Vagina (tissue), 2 donors: ENCODE measurements around the gene B4GALT1. TPM values are rescaled to one million over a fixed set of nuclear protein-coding genes. Genes with fewer than 3 reads are reported as not detected.

Experiments used
- DNase-seq, 2 donors: peaks; one replicate each; pipeline ENCODE4 v3.0.0-alpha.2; 2017; ENCODE audit errors: extremely low spot score in 2 of 2
- H3K27ac ChIP-seq: fragments of 200-600 bp; sonication (generic); one replicate; pipeline ENCODE4 v1.5.1; 2019
- H3K27me3 ChIP-seq: fragments of 200-600 bp; sonication (generic); one replicate; pipeline ENCODE4 v1.5.1; 2019
- H3K36me3 ChIP-seq, 2 donors: fragments of 200-600 bp; sonication (generic); one replicate each; pipeline ENCODE4 v1.5.1; 2017 to 2019
- H3K4me1 ChIP-seq: fragments of 200-600 bp; sonication (generic); one replicate; pipeline ENCODE4 v1.5.1; 2019
- H3K4me3 ChIP-seq, 2 donors: fragments of 200-600 bp; sonication (generic); 1 replicate in 1 of 2; 2 replicates in 1 of 2; pipeline ENCODE4 v1.5.1; 2016 to 2019
- H3K9me3 ChIP-seq: fragments of 200-600 bp; sonication (generic); one replicate; pipeline ENCODE4 v1.5.1; 2019
- POLR2A ChIP-seq, 2 donors: fragments of 450-650 bp; IDR thresholded peaks; one replicate each; pipeline ENCODE4 v1.6.1; 2017; ENCODE audit warnings: antibody characterized with exemption in 2 of 2, mild to moderate bottlenecking in 2 of 2, moderate library complexity in 2 of 2
- POLR2AphosphoS5 ChIP-seq, 2 donors: sonication (generic); formaldehyde crosslinking; IDR thresholded peaks; one replicate each; pipeline ENCODE4 v1.9.0; 2017; ENCODE audit warnings: antibody characterized with exemption in 2 of 2, mild to moderate bottlenecking in 2 of 2, low read depth in 1 of 2; ENCODE audit not compliant: insufficient read depth in 1 of 2
- intact Hi-C: fragments of 100-400 bp; cut with DNase I; formaldehyde crosslinking; loops from one replicate; pipeline ENCODE4 v1.15.1; 2023
- total RNA-seq: library from RNA; depleted of rRNA; stranded (reverse); fragments of >200 nt; gene quantifications from one replicate; pipeline ENCODE4 v1.2.3, GENCODE V29; 2016
- TF ChIP-seq, protein P1 (sequence below), 3 experiments: fragments of 450-650 bp in 2 of 3; fragments of 200-600 bp in 1 of 3; sonication (generic) in 1 of 3; IDR thresholded peaks; one replicate each; pipeline ENCODE4 v1.5.1; 2017 to 2019; ENCODE audit warnings: antibody characterized with exemption in 3 of 3, mild to moderate bottlenecking in 2 of 3, moderate library complexity in 2 of 3

The B4GALT1 gene
- total RNA-seq, 1 donor from 2014 or later: 85.2 TPM

DNA sequence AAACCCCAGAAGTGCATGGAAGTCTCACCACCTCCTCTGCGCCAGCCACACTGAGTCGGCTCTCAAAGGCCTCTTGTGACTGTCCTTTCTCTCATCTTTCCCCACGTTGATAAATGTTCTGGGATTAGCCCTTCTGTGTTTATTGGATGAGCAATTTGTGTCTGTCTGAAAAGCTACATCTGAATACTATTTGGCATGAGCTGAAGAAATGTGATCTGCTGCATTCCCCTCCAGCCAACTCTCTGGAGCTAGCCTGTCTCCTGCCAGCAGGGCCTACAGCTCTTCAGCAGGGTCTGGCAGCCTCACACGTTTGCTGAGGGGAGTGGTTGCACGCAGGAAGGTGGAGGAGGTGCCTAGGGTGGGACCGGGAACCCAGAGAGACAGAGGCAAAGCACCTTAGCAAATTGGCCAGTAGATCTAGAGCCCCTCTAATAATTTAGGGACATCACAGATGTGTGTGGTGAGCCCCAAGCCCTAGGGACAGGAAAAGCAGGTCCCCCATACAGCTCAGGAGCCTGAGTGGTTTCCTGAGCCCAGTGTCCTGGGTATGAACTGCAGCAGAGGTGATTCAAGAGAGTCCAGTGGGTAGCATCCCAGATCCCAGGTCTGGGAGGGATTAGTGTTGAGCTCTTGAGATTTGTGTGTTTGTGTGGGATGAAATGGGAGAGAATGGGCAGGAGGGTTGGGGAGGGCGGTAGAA is 20.5 kb upstream of the B4GALT1 start:
- Histone ChIP-seq H3K36me3 (no peaks in the 10 kb centered on the region), H3K27ac (peak overlapping the region; percentile 63), H3K4me1 (peaks cover 56% of the 10 kb centered on the region), H3K27me3 (no peaks in the 10 kb centered on the region), H3K4me3 (no peak overlapping the region), H3K9me3 (no peaks in the 10 kb centered on the region)
- no peak for DNase-seq
- TF ChIP-seq, protein P1, sequence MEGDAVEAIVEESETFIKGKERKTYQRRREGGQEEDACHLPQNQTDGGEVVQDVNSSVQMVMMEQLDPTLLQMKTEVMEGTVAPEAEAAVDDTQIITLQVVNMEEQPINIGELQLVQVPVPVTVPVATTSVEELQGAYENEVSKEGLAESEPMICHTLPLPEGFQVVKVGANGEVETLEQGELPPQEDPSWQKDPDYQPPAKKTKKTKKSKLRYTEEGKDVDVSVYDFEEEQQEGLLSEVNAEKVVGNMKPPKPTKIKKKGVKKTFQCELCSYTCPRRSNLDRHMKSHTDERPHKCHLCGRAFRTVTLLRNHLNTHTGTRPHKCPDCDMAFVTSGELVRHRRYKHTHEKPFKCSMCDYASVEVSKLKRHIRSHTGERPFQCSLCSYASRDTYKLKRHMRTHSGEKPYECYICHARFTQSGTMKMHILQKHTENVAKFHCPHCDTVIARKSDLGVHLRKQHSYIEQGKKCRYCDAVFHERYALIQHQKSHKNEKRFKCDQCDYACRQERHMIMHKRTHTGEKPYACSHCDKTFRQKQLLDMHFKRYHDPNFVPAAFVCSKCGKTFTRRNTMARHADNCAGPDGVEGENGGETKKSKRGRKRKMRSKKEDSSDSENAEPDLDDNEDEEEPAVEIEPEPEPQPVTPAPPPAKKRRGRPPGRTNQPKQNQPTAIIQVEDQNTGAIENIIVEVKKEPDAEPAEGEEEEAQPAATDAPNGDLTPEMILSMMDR (IDR thresholded peaks at IDR 0.05): no peak
- TF ChIP-seq POLR2A (IDR thresholded peaks at IDR 0.05): no peak
- TF ChIP-seq POLR2AphosphoS5 (IDR thresholded peaks at IDR 0.05; ENCODE audit: insufficient read depth in 1 of 2, low read depth in 1 of 2): peak; percentile 43 to 60
- intact Hi-C loops: loop anchor here (10.0 kb wide), 1 partner anchor 793 kb away; no protein-coding TSS in a partner anchor

DNA sequence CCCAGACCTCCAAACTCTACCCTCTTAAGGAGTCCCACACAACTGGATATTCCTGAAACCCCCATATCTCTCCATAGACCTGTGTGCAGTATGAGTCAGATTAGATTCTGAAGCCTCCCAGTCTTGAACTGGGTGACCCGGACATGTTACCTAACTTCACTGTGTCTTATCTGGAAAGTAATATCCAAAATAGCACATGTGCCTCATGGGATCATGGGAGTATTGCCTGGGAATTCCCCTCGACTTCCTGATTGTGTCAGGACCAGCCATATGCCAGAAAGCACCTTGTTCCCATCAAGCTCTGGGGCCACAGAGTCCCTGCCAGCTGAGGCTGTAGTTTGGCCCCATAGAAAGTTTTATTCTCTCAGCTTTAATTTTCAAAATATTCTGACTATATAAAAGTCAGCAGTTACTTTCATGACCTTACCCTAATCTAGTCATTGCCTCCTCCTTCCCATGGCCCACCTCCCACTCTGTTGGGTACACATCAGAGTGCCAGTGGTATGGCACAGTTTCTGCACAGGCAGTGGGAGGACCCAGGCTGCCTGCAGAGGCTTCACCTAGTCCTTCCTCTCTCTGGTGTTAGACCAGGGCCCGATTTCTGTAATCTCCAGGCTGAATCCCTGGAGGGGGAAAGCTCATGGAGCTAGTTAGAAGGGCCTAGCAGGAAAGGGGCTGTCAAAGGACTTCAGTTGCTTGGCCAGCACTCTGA is 19.5 kb upstream of the B4GALT1 start:
- Histone ChIP-seq H3K4me3 (no peak overlapping the region), H3K4me1 (peaks cover 58% of the 10 kb centered on the region), H3K9me3 (no peaks in the 10 kb centered on the region), H3K27ac (peak overlapping the region; percentile 63), H3K36me3 (no peaks in the 10 kb centered on the region), H3K27me3 (no peaks in the 10 kb centered on the region)
- intact Hi-C loops: loop anchor here (10.0 kb wide), 1 partner anchor 792 kb away; no protein-coding TSS in a partner anchor
- TF ChIP-seq POLR2AphosphoS5 (IDR thresholded peaks at IDR 0.05; ENCODE audit: insufficient read depth in 1 of 2, low read depth in 1 of 2) (no peak), POLR2A (IDR thresholded peaks at IDR 0.05) (no peak)
- TF ChIP-seq, protein P1 (IDR thresholded peaks at IDR 0.05): no peak
- no peak for DNase-seq

DNA sequence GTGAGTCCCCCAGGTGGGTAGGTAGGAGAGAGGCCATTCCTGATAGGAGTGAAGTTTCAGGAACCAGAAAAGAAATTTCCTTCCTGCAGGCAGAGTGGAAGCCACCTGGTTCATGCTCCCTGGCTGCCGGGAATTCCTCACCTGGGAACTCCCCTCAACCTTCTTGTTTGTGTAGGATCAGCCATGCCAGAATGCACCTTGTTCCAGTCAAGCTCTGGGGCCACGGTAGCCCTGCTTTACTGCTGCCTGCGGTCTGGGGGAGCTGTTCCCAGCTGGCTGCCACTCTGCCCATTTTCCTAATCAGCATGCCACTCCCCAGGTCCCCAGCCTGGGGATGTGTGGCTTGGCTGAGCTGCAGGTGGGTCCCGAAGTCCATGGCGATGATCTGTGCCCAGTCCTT is 18.7 kb upstream of the B4GALT1 start:
- intact Hi-C loops: loop anchor here (10.0 kb wide), 1 partner anchor 791 kb away; no protein-coding TSS in a partner anchor
- no peak for DNase-seq
- no peaks in the 10 kb centered on the region for H3K27me3 ChIP-seq
- peaks cover 65% of the 10 kb centered on the region for H3K4me1 ChIP-seq
- no peaks in the 10 kb centered on the region for H3K36me3 ChIP-seq
- peak overlapping the region; percentile 63 for H3K27ac ChIP-seq
- H3K4me3 ChIP-seq: no peak overlapping the region
- H3K9me3 ChIP-seq: no peaks in the 10 kb centered on the region
- no peak for TF ChIP-seq POLR2AphosphoS5 (IDR thresholded peaks at IDR 0.05; ENCODE audit: insufficient read depth in 1 of 2, low read depth in 1 of 2)
- TF ChIP-seq, protein P1 (IDR thresholded peaks at IDR 0.05): no peak
- no peak for TF ChIP-seq POLR2A (IDR thresholded peaks at IDR 0.05)

DNA sequence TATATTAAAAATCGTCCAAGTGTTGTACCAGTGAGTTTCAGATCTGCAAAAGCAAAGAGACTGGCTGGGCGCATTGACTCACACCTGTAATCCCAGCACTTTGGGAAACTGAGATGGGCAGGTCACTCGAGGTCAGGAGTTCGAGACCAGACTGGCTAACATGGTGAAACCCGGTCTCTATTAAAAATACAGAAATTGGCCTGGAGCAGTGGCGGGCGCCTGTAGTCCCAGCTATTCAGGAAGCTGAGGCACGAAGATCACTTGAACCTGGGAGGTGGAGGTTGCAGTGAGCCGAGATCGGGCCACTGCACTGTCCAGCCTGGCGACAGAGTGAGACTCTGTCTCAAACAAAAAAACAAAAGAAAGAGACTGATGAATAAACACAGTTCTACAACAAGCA is 18.3 kb upstream of the B4GALT1 start:
- H3K4me3 ChIP-seq: no peak overlapping the region
- intact Hi-C loops: loop anchor here (10.0 kb wide), 1 partner anchor 791 kb away; no protein-coding TSS in a partner anchor
- H3K36me3 ChIP-seq: no peaks in the 10 kb centered on the region
- no peak for DNase-seq
- TF ChIP-seq POLR2A (IDR thresholded peaks at IDR 0.05) (no peak), POLR2AphosphoS5 (IDR thresholded peaks at IDR 0.05; ENCODE audit: insufficient read depth in 1 of 2, low read depth in 1 of 2) (no peak)
- TF ChIP-seq, protein P1 (IDR thresholded peaks at IDR 0.05): no peak
- no peaks in the 10 kb centered on the region for H3K9me3 ChIP-seq
- no peaks in the 10 kb centered on the region for H3K27me3 ChIP-seq
- peaks cover 70% of the 10 kb centered on the region for H3K4me1 ChIP-seq
- no peak overlapping the region for H3K27ac ChIP-seq
